Subcutaneous adipose tissue (tissue), 4 donors: ENCODE measurements around the gene CCNI2. TPM values are rescaled to one million over a fixed set of nuclear protein-coding genes. Genes with fewer than 3 reads are reported as not detected.

ENCODE experiments used
- total RNA-seq, 4 donors: library from RNA; depleted of rRNA; stranded (reverse); fragments of >200 nt; gene quantifications; one replicate each; pipeline ENCODE4 v1.1.0, GENCODE V29; 2016
- TF ChIP-seq, protein P1 (sequence below): fragments of 450-650 bp; IDR thresholded peaks from one replicate; pipeline ENCODE4 v1.5.1; 2016; ENCODE audit warnings: low read depth, mild to moderate bottlenecking, control low read depth, antibody characterized with exemption, moderate library complexity

Gene CCNI2, protein sequence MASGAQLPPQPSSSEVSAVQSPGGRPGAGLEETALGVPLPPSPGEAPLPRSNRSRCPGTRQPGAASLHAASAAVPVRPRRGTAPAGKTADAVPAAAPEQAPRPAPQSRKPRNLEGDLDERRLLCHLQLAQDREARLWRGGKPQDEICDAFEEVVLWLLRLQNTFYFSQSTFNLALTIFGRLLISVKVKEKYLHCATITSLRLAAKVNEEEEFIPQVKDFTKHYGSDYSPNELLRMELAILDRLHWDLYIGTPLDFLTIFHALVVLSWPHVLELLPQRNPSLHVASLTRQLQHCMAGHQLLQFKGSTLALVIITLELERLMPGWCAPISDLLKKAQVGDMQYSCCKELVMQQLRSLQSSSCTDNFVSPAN
- not detected for total RNA-seq

DNA sequence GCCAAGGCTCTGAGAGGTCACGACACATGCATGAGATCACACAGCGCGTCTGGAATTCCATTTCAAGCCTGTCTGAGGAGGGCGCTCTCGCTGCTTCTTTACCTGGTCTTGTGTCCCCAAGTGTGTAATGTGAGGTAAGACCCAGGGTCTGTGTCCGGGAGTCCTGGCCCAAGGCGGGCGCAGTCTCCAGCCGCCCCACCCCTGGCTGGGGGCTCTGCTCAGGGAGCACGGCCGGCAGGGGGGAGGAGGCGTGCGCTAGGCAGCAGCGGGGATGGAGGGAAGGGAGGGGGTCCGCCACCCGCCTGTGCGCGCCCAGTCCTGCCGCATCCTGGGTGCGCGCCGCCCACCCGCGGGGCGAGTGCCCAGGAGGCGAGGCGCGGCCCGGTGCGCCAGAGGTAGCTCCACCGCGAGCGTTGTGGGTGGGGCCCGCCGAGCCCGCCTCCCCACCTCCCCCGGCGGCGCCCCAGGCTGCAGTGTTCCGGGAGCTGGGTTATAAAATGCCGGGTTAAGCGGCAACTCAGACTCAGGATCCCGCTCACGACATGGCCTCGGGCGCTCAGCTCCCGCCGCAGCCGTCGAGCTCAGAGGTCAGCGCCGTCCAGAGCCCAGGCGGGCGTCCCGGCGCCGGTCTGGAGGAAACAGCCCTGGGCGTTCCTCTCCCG lies at the start of gene CCNI2:
TSS of gene CCNI2 (plus strand) at position 473 of the 662 bp plus-strand sequence. CDS start at position 543, 70 bp downstream.
- TF ChIP-seq, protein P1, sequence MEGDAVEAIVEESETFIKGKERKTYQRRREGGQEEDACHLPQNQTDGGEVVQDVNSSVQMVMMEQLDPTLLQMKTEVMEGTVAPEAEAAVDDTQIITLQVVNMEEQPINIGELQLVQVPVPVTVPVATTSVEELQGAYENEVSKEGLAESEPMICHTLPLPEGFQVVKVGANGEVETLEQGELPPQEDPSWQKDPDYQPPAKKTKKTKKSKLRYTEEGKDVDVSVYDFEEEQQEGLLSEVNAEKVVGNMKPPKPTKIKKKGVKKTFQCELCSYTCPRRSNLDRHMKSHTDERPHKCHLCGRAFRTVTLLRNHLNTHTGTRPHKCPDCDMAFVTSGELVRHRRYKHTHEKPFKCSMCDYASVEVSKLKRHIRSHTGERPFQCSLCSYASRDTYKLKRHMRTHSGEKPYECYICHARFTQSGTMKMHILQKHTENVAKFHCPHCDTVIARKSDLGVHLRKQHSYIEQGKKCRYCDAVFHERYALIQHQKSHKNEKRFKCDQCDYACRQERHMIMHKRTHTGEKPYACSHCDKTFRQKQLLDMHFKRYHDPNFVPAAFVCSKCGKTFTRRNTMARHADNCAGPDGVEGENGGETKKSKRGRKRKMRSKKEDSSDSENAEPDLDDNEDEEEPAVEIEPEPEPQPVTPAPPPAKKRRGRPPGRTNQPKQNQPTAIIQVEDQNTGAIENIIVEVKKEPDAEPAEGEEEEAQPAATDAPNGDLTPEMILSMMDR: no peak

DNA sequence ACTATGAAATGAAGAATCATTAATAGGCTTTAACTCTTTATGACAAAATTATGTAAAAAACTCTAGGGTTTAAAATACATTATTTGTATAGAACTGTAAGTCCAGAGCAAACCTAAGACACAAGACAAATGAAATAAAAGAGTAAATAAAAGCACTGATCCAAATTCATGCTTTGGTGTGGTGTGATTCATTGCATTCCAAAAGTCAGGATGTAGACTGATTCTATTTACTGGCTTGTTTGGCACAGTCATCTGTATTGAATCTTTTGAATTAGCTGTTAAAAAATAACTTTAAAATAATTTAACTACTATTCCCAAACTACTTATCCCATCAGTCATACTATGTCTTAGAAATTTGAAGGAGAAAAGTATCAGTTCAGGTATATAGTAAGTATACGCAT lies 42.4 kb upstream of the CCNI2 start:
- TF ChIP-seq, protein P1: no peak

DNA sequence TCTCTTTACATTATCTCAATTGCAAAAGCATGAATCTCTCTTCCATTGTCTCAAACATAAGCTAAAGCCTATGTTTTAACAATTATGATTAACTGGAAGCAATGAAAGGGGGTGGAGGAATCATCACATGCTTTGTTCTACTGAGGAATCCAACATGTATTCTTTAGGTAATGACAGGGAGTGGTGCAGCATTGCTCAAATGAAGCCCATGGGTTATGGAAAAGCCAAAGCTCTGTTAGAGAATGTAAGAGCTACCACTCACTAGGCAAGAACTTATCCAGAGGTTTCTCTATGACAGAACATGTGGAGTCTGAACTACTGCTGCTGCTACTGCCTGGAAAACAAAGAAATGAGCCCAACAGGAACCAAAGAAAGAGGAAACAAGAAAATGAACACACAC lies 38.6 kb upstream of the CCNI2 start:
- TF ChIP-seq, protein P1: no peak

DNA sequence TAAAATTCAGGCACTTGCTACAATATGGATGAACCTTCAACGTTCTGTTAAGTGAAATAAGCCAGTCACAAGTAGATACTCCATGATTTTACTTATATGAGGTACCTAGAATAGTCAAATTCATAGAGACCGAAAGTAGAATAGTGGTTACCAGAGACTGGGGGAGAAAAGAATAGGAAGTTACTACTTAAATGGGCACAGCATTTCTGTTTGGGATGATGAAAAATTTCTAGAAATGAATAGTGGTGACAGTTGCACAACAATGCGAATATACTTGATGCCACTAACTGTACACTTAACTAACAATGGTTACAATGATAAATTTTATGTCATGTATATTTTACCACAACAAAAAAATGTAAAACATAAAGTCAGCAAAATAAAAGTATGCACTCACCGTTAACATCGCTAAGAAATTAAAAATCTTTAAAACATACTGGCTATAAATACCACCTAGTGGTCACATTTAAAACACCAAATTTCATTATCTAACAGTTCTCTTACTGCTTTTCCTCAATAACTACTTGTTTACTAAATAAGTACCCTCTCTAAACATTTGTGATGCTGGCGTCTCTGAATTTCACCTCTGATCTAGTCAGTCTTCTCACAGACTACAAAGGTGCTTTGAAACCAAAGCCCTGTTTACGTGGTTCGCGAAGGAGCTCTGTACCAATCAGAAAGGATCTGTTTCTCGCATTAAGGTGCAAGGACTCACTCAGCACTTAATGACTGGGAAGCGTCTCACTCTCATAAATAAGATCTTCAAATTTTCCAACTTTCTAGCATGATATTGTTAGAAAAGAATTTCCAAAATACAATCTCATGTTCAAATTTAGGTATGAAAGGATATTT lies 32.5 kb upstream of the CCNI2 start:
- TF ChIP-seq, protein P1: no peak

DNA sequence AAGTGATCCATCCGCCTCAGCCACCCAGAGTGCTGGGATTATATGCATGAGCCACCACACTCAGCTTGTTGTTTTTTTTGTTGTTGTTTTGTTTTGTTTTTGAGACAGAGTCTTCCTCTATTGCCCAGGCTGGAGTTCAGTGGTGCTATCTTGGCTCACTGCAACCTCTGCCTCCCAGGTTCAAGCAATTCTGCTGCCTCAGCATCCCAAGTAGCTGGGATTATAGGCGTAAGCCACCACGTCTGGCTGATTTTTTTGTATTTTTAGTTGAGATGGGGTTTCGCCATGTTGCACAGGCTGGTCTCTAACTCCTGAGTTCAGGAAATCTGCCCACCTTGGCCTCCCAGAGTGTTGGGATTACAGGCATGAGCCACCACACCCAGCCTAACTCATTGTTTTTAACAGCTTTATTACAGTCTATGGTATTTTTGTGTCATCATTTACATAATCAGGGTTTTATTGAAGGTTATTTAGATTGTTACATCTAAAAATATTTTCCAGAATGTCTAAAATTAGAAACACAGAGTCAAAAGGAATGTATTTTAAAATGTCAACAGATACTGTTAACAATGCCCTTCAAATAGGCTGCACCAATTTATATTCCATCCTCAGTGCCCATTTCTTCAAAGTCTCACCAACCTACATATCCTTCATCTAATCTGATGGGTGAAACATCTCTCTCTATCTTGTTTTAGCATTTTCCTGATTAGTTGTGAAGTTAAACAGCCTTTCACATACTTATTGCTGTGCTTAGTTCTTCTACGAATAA lies 28.5 kb upstream of the CCNI2 start:
- TF ChIP-seq, protein P1: no peak

DNA sequence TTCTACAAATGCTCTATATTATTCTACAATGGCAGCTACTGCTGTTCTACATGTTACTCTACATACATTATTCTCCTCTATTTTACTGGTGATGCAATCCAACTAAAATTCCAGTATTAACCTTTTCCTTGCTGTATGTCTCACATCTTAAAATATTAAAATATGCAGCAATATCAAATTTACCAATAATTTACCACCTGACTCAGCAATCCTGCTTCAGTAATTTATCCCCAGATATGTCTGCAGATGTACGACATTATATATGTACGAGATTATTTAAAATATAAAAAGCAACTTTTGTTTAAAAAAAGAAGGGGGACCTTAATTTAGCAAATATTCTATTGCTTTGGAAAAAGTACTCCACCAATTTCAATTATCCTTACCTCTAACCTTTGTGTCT lies 21.5 kb upstream of the CCNI2 start:
- TF ChIP-seq, protein P1: no peak
